ENCODE results near the gene APAF1. TPM values are rescaled to one million over a fixed set of nuclear protein-coding genes. Genes with fewer than 3 reads are reported as not detected.

Gene APAF1
- total and polyA plus RNA-seq, 9 of the 15 experiments (the other 6 are each of a cell fraction or from before 2014, with no cell fraction given): 5.1 to 15.7 (median 9.9) TPM

GRCh38 chr12:98645572-98646067, 530 bp downstream of the APAF1 start:
- 0% methylated on average over 23 of the region's 24 CpGs for WGBS (ENCODE audit: insufficient coverage, low coverage, missing lambda C conversion rate)
- Histone ChIP-seq H2AFZ (ENCODE audit: low read depth, low read length) (peak overlapping the region; percentile 95), H3K4me3 (peak overlapping the region; percentile 98), H3K27me3 (ENCODE audit: control insufficient read depth in 2 of 2, insufficient read depth in 2 of 2, low read length in 2 of 2) (no peaks in the 10 kb centered on the region), H3K9me3 (replicated peaks; ENCODE audit: control insufficient read depth, insufficient read depth, low read depth, low read length) (no peaks in the 10 kb centered on the region), H3K79me2 (ENCODE audit: control insufficient read depth, insufficient read depth, low read length) (peaks cover 60% of the 10 kb centered on the region), H3K4me1 (replicated peaks in 1 of 2; ENCODE audit: control insufficient read depth in 2 of 2, insufficient read depth in 2 of 2, low read length in 2 of 2) (peaks cover 3 to 11% of the 10 kb centered on the region in 2 experiments; a peak in 3 of 5 replicates), H3K9ac (ENCODE audit: insufficient read depth in 1 of 2, low read depth in 2 of 2, low read length in 2 of 2) (peak overlapping the region; percentile 93 to 96), H4K20me1 (replicated peaks; ENCODE audit: control insufficient read depth, insufficient read depth, low read length) (no peaks in the 10 kb centered on the region), H3K9me1 (ENCODE audit: control insufficient read depth, insufficient read depth, low read length) (no peaks in the 10 kb centered on the region), H3K4me2 (ENCODE audit: insufficient read depth, low read length) (peak overlapping the region; percentile 96), H3K36me3 (ENCODE audit: control insufficient read depth, insufficient read depth, low read length) (peaks cover 24% of the 10 kb centered on the region), H3K27ac (ENCODE audit: extremely low read depth, low read depth, low read length) (peak overlapping the region; percentile 93)
- intact Hi-C loops (cut with micrococcal nuclease): loop anchor here (1.0 kb wide), 1 partner anchor 52 kb away; the partner anchor contains the start of gene SLC25A3
- DNase-seq (ENCODE audit: extremely low read depth in 1 of 4, low spot score in 3 of 4) (peak; percentile 18 to 52 (median 28)), FAIRE-seq (peak; percentile 81), ATAC-seq (peak; percentile 34)
- CTCF ChIA-PET (ENCODE audit: low intra/inter-chr PET ratio): no interaction called here
- in situ Hi-C loops (cut with MboI): no loop called here
- POLR2A ChIA-PET: no interaction called here
- BruUV-seq (replicated peaks): TSS peak; percentile 71
- TF ChIP-seq ZNF121 (CRISPR knock-in tag; conservative IDR thresholded peaks at IDR 0.05) (peak; percentile 45), FOXA1 (IDR thresholded peaks at IDR 0.05; ENCODE audit: borderline replicate concordance) (no peak), ATF6 (CRISPR knock-in tag; IDR thresholded peaks at IDR 0.05) (0 out of 2 replicates have a peak, but pooled peaks have one; percentile 20), EZH2 (IDR thresholded peaks at IDR 0.05; ENCODE audit: borderline replicate concordance, low read depth, low read length) (no peak), NR2C1 (IDR thresholded peaks at IDR 0.05) (no peak), NR2C1 (tag; IDR thresholded peaks at IDR 0.05) (no peak), NKRF (IDR thresholded peaks at IDR 0.05; ENCODE audit: borderline replicate concordance) (peak; percentile 47; the same call in 1 of the 2 replicates), EP400 (IDR thresholded peaks at IDR 0.05) (0 out of 2 replicates have a peak, but pooled peaks have one; percentile 16), SIN3A (IDR thresholded peaks at IDR 0.05; ENCODE audit: borderline replicate concordance in 2 of 2, control insufficient read depth in 1 of 2, low read depth in 2 of 2, low read length in 2 of 2) (peak in 1 of 2 experiments; percentile 23; a peak in 1 of 4 replicates), UBTF (IDR thresholded peaks at IDR 0.05; ENCODE audit: borderline replicate concordance in 1 of 2, low read depth in 2 of 2, low read length in 2 of 2) (0 out of 4 replicates have a peak, but pooled peaks of 1 of the 2 experiments have one; percentile 36), ELF1 (tag; IDR thresholded peaks at IDR 0.05) (peak; percentile 64; the same call in 1 of the 2 replicates), HDAC1 (IDR thresholded peaks at IDR 0.05) (0 out of 4 replicates have a peak, but pooled peaks of 1 of the 2 experiments have one; percentile 43)

Data from K562 (cell line).